HG02759 (cell line): ENCODE results near the gene PRL.

Experiments
- ATAC-seq: cut with Tn5 transposase; IDR thresholded peaks from one replicate; pipeline ENCODE4 v1.9.1; 2021; ENCODE audit warnings: mild to moderate bottlenecking, moderate library complexity; ENCODE audit not compliant: unreplicated experiment

PRL gene

GRCh38 chr6:22296936-22297335 is at the start of gene PRL:
Gene PRL, minus strand, starts transcription at chr6:22297036. Its CDS starts 54 bp downstream, at chr6:22296982.
- ATAC-seq = no peak

- no peak for ATAC-seq
Observed at GRCh38 chr6:22343864-22344263, 47.0 kb upstream of the PRL start.

GRCh38 chr6:22334778-22335177 is 37.9 kb upstream of the PRL start:
- no peak for ATAC-seq

- ATAC-seq = no peak
Observed at GRCh38 chr6:22333802-22334201, 37.0 kb upstream of the PRL start.

- no peak for ATAC-seq
Observed at GRCh38 chr6:22332711-22333110, 35.9 kb upstream of the PRL start.

GRCh38 chr6:22332216-22332615 is 35.4 kb upstream of the PRL start:
- no peak for ATAC-seq

GRCh38 chr6:22330941-22331340 is 34.1 kb upstream of the PRL start:
- no peak for ATAC-seq

- ATAC-seq = no peak
Observed at GRCh38 chr6:22328474-22328873, 31.6 kb upstream of the PRL start.

GRCh38 chr6:22327881-22328280 is 31.0 kb upstream of the PRL start:
- no peak for ATAC-seq

- ATAC-seq = no peak
Observed at GRCh38 chr6:22326500-22326899, 29.7 kb upstream of the PRL start.

- ATAC-seq = no peak
Observed at GRCh38 chr6:22325481-22325880, 28.6 kb upstream of the PRL start.

GRCh38 chr6:22323848-22324247 is 27.0 kb upstream of the PRL start:
- ATAC-seq = no peak

GRCh38 chr6:22322103-22323030 is 25.5 kb upstream of the PRL start:
- ATAC-seq = no peak

GRCh38 chr6:22320750-22321149 is 23.9 kb upstream of the PRL start:
- no peak for ATAC-seq

GRCh38 chr6:22318404-22318803 is 21.6 kb upstream of the PRL start:
- no peak for ATAC-seq

- ATAC-seq = no peak
Observed at GRCh38 chr6:22313796-22314195, 17.0 kb upstream of the PRL start.

GRCh38 chr6:22308939-22309338 is 12.1 kb upstream of the PRL start:
- ATAC-seq = no peak

- ATAC-seq = no peak
Observed at GRCh38 chr6:22306741-22307466, 10.1 kb upstream of the PRL start.

GRCh38 chr6:22302838-22303237 is 6.0 kb upstream of the PRL start:
- ATAC-seq = no peak

GRCh38 chr6:22300273-22300998 is 3.6 kb upstream of the PRL start:
- no peak for ATAC-seq

GRCh38 chr6:22298475-22298890 is 1.6 kb upstream of the PRL start:
- ATAC-seq = no peak
